ENCODE measurements around the gene SULT1C4. TPM values are rescaled to one million over a fixed set of nuclear protein-coding genes. Genes with fewer than 3 reads are reported as not detected.
"Not testable (repeated sequence)": the region's sequence is repeated elsewhere in the genome, so short reads cannot be mapped to it uniquely, and the experiment has no call there.

SULT1C4 gene
- polyA plus RNA-seq, 1 donor from 2014 or later, result not detected

DNA sequence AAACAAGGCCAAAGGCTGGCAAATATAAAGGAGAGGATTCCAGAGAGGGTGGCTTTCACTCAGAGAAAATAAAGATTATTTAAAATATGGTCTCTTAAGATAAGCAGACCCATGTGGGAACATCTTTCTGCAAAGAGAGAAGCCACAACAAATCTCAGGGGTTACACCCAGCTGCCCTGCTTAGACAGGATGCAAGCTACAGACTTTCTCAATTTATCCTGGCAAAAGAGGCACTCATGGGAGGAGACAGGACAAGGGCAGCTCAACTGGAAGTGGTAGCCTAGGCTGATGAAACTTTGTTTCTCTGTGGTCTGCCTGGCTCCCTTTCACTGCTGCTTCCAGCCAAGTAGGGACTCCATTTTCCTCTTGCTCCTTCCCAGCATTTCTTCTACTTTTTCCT, 25.9 kb upstream of the SULT1C4 start:
- Histone ChIP-seq H3K27ac (ENCODE audit: low read length) (no peak overlapping the region), H3F3A (ENCODE audit: insufficient read depth, low read length, poor library complexity, severe bottlenecking) (no peaks in the 10 kb centered on the region), H3K27me3 (ENCODE audit: insufficient read depth, low read depth, low read length) (no peaks in the 10 kb centered on the region), H3K9me3 (ENCODE audit: low read length) (no peaks in the 10 kb centered on the region), H3K9ac (ENCODE audit: low read length) (no peak overlapping the region), H3K4me2 (ENCODE audit: low read length) (no peak overlapping the region), H3K79me2 (replicated peaks; ENCODE audit: insufficient read depth, low read length) (no peaks in the 10 kb centered on the region), H3K9me2 (ENCODE audit: insufficient read depth, low read length) (no peaks in the 10 kb centered on the region), H3K4me3 (ENCODE audit: low read length) (no peak overlapping the region), H3K36me3 (ENCODE audit: insufficient read depth, low read length) (no peaks in the 10 kb centered on the region), H4K20me1 (ENCODE audit: insufficient read depth) (no peaks in the 10 kb centered on the region), H2AFZ (ENCODE audit: low read depth, low read length) (no peak overlapping the region)
- TF ChIP-seq RAD21 (conservative IDR thresholded peaks at IDR 0.05) (no peak), REST (IDR thresholded peaks at IDR 0.05; ENCODE audit: borderline replicate concordance) (no peak), EZH2 (IDR thresholded peaks at IDR 0.05; ENCODE audit: borderline replicate concordance, insufficient read depth, low read length, poor library complexity, severe bottlenecking) (no peak), POLR2AphosphoS5 (IDR thresholded peaks at IDR 0.05) (no peak)

- TF ChIP-seq EZH2 (IDR thresholded peaks at IDR 0.05; ENCODE audit: borderline replicate concordance, insufficient read depth, low read length, poor library complexity, severe bottlenecking), result no peak
- no peak for TF ChIP-seq RAD21 (conservative IDR thresholded peaks at IDR 0.05)
- TF ChIP-seq EP300 (conservative IDR thresholded peaks at IDR 0.05; ENCODE audit: poor library complexity, severe bottlenecking), result no peak
- H2AFZ ChIP-seq (ENCODE audit: low read depth, low read length), result no peak overlapping the region
Observed at GRCh38 chr2:108354136-108354535, 23.6 kb upstream of the SULT1C4 start.

DNA sequence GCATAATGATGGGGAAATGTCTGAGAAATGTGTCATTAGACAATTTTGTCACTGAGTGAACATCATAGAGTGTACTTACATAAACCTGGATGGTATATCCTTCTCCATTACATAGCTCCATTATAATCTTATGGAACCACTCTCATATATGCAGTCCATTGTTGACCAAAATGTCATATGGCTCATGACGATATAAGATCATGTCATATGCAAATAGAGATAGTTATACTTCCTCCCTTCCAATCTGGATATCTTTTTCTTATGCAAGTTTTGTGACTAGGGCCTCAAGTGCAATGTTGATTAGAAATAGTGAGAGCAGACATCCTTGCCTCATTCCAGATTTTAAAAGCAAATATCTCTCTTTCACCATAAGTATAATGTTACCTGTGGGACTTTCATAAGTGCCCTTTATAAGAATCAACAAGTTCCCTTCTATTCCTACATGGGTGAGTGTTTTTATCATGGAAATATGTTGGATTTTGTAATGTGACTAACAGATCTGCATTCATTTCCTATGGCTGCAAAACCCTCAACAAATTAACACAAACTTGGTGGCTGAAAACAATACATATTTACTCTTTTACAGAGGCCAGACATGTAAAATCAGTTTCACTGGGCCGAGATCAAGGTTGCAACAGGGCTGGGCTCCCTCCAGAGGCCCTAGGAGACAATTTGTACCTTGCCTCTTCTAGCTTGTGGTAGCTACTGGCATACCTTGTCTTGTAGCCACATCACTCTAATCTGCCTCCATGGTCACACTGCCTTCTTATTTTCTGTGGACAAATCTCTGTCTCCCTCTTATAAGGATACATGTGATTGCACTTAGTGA, 21.6 kb upstream of the SULT1C4 start:
- Histone ChIP-seq H4K20me1 (ENCODE audit: insufficient read depth) (no peaks in the 10 kb centered on the region), H3K9me3 (ENCODE audit: low read length) (no peaks in the 10 kb centered on the region), H3K4me2 (ENCODE audit: low read length) (no peak overlapping the region), H2AFZ (ENCODE audit: low read depth, low read length) (no peak overlapping the region), H3K27me3 (ENCODE audit: insufficient read depth, low read depth, low read length) (no peaks in the 10 kb centered on the region), H3K79me2 (replicated peaks; ENCODE audit: insufficient read depth, low read length) (no peaks in the 10 kb centered on the region), H3F3A (ENCODE audit: insufficient read depth, low read length, poor library complexity, severe bottlenecking) (no peaks in the 10 kb centered on the region), H3K9me2 (ENCODE audit: insufficient read depth, low read length) (no peaks in the 10 kb centered on the region), H3K9ac (ENCODE audit: low read length) (no peak overlapping the region), H3K36me3 (ENCODE audit: insufficient read depth, low read length) (no peaks in the 10 kb centered on the region), H3K27ac (ENCODE audit: low read length) (no peak overlapping the region), H3K4me3 (ENCODE audit: low read length) (no peak overlapping the region)
- TF ChIP-seq MXI1 (conservative IDR thresholded peaks at IDR 0.05; ENCODE audit: poor library complexity, severe bottlenecking), result no peak
- no peak for TF ChIP-seq REST (IDR thresholded peaks at IDR 0.05; ENCODE audit: borderline replicate concordance)
- TF ChIP-seq, protein P1, sequence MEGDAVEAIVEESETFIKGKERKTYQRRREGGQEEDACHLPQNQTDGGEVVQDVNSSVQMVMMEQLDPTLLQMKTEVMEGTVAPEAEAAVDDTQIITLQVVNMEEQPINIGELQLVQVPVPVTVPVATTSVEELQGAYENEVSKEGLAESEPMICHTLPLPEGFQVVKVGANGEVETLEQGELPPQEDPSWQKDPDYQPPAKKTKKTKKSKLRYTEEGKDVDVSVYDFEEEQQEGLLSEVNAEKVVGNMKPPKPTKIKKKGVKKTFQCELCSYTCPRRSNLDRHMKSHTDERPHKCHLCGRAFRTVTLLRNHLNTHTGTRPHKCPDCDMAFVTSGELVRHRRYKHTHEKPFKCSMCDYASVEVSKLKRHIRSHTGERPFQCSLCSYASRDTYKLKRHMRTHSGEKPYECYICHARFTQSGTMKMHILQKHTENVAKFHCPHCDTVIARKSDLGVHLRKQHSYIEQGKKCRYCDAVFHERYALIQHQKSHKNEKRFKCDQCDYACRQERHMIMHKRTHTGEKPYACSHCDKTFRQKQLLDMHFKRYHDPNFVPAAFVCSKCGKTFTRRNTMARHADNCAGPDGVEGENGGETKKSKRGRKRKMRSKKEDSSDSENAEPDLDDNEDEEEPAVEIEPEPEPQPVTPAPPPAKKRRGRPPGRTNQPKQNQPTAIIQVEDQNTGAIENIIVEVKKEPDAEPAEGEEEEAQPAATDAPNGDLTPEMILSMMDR (IDR thresholded peaks at IDR 0.05; ENCODE audit: poor library complexity, severe bottlenecking), result no peak
- no peak for TF ChIP-seq EZH2 (IDR thresholded peaks at IDR 0.05; ENCODE audit: borderline replicate concordance, insufficient read depth, low read length, poor library complexity, severe bottlenecking)
- no peak for TF ChIP-seq EP300 (conservative IDR thresholded peaks at IDR 0.05; ENCODE audit: poor library complexity, severe bottlenecking)
- TF ChIP-seq TAF1 (IDR thresholded peaks at IDR 0.05; ENCODE audit: low read depth), result no peak
- TF ChIP-seq POLR2AphosphoS5 (IDR thresholded peaks at IDR 0.05), result no peak

More at GRCh38 chr2:108354136-108354535, 23.6 kb upstream of the SULT1C4 start:
- Histone ChIP-seq H3K4me2 (ENCODE audit: low read length) (no peak overlapping the region), H3K27ac (ENCODE audit: low read length) (no peak overlapping the region), H3K4me3 (ENCODE audit: low read length) (no peak overlapping the region), H3K9me3 (ENCODE audit: low read length) (no peaks in the 10 kb centered on the region), H3K9me2 (ENCODE audit: insufficient read depth, low read length) (no peaks in the 10 kb centered on the region), H3K9ac (ENCODE audit: low read length) (no peak overlapping the region), H3K27me3 (ENCODE audit: insufficient read depth, low read depth, low read length) (no peaks in the 10 kb centered on the region), H4K20me1 (ENCODE audit: insufficient read depth) (no peaks in the 10 kb centered on the region), H3K36me3 (ENCODE audit: insufficient read depth, low read length) (no peaks in the 10 kb centered on the region), H3F3A (ENCODE audit: insufficient read depth, low read length, poor library complexity, severe bottlenecking) (no peaks in the 10 kb centered on the region), H3K79me2 (replicated peaks; ENCODE audit: insufficient read depth, low read length) (no peaks in the 10 kb centered on the region)

DNA sequence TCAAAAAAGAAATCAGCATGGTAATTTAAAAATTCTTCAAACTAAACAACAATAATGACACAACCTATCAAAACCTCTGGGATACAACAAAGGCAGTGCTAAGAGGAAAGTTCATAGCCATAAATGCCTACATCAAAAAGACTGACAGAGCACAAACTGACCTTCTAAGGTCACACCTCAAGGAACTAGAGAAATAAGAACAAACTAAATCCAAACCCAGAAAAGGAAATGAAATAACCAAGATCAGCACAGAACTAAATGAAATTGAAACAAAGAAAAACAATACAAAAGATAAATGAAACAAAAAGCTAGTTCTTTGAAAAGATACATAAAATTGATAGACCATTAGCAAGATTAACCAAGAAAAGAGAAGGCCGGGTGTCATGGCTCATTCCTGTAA, 18.4 kb upstream of the SULT1C4 start:
- H3K4me3 ChIP-seq (ENCODE audit: low read length); H3K27ac ChIP-seq (ENCODE audit: low read length); H3K9me2 ChIP-seq (ENCODE audit: insufficient read depth, low read length); H3K9ac ChIP-seq (ENCODE audit: low read length); H3K79me2 ChIP-seq (replicated peaks; ENCODE audit: insufficient read depth, low read length); H3K9me3 ChIP-seq (ENCODE audit: low read length); H3F3A ChIP-seq (ENCODE audit: insufficient read depth, low read length, poor library complexity, severe bottlenecking); H4K20me1 ChIP-seq (ENCODE audit: insufficient read depth); H3K36me3 ChIP-seq (ENCODE audit: insufficient read depth, low read length); H2AFZ ChIP-seq (ENCODE audit: low read depth, low read length); H3K4me2 ChIP-seq (ENCODE audit: low read length); H3K27me3 ChIP-seq (ENCODE audit: insufficient read depth, low read depth, low read length): not testable (repeated sequence)

Measured in neural cell (in vitro differentiated cells).